ENCODE measurements around the gene SETX.

The SETX gene

DNA sequence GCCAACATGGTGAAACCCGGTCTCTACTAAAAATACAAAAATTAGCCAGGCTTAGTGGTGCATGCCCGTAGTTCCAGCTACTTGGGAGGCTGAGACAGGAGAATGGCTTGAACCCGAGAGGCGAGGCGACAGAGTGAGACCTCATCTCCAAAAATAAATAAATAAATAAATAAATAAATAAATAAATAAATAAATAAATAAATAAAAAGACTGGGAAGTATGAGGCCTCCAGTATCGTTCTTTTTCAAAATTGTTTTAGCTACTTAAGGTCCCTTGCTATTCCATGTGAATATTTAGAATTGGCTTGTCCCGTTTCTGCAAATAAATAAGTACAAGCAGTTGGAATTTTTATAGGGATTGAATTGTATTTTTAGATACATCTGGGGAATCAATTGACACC is 3.0 kb upstream of the SETX start:
- DNase-seq (ENCODE audit: low spot score): no peak

DNA sequence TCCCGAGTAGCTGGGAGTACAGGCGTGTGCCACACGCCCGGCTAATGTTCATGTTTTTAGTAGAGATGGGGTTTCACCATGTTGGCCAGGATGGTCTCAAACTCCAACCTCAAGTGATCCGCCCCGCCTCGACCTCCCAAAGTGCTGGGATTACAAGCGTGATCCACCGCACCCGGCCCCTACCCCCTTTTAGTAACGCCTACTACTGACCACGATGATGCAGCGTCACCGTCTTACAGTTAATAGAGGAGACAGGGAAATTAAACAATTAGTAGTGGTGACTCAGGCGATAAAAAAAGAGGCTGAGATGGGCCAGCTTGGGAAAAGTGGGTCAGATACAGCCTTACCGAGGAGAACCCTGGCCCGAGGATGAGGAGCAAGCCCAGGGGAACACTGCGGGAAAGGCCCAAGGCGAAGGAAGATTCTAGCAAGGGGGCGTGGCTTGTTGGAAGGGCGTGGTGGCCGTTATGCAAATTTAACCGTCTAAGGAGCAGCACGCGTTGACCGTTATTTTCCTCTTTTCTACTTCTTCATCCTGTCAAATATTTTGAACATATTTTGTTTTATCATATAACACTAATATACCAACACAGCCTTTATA is 1.6 kb upstream of the SETX start:
- no peak for DNase-seq (ENCODE audit: low spot score)

DNA sequence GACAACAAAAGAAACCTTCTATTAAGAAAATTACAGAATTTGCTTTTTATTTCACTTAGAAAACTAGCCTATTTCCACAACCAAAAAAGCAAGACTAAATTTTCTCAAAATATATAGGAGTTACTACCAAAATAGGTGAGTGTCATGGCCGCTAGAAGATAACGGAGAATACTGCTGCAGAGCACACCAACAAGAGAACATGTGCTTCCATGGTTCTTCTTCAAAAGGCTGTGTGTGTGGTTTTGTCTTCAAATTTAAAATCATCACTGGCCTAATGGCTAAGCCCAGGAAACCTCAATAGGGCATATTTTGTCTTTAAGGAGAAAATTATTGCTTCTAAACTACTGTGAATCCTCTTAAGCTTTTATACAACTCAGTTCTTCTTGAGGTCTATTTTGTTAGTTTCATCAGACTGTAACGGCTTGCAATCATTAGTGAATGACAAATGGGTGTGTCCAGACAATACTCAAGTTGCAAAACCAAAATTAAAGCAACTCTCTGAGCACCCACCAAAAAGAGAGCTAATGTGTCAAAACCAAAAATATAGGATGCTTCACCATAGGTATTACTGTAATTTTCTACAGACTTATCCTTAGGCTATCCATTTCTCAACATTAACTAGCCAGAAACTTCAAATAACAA is 3.3 kb downstream of the SETX start:
- no peak for DNase-seq (ENCODE audit: low spot score)

DNA sequence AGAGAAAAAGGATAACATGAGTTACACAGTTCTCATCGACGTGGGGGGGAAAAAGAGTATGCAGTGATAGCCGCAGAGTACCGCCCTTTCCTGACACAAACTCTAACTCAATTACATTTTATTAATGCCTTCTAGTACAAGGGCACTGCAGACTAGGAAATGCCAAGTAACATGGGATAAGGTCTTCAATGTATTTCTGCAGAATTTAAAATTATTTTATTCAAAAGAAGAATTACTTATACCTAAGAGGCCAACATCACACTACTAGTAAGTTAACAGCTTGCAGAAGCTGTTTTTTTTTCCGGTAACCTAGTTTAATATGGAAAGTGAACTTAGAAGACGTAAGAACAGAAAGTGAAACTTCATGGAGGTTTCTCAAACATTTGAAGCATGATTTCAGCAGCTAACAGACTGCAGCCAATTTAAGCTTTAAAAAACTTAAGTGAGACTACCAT is 3.9 kb downstream of the SETX start:
- DNase-seq (ENCODE audit: low spot score): peak; percentile 13

DNA sequence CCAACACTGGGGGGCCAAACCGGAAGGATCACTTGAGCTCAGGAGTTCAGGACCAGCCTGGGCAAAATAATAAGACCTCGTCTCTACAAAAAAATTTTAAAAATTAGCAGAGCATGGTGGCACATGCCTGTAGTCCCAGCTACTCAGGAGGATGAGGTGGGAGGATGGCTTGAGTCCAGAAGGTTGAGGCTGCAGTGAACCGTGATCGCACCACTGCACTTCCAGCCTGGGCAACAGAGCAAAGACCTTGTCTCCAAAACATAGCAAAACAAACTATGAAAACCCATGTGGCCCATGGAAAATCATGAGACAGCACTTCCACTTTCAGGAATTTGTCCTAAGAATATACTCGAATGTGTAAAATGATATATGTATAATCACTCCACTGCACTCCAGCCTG is 6.1 kb downstream of the SETX start:
- peak; percentile 78 for DNase-seq (ENCODE audit: low spot score)

DNA sequence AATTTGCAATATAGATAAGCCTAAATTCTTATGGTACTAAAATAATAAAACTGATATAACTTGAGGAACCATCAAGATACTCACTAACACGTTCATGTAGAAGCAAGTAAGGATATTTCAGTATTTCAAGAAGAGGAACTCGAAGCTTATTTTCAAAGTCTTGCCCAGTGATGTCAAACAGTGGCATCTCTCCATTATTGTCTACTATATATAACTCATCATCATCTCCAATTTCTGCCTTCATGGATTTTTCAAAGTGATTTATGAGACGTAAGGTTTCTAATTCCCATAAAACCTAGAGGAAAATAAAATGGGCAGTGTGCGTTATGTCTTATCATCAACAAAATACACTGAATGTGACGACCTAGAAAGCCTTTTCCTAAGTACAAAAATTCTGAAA is 8.6 kb downstream of the SETX start:
- DNase-seq (ENCODE audit: low spot score): no peak

DNA sequence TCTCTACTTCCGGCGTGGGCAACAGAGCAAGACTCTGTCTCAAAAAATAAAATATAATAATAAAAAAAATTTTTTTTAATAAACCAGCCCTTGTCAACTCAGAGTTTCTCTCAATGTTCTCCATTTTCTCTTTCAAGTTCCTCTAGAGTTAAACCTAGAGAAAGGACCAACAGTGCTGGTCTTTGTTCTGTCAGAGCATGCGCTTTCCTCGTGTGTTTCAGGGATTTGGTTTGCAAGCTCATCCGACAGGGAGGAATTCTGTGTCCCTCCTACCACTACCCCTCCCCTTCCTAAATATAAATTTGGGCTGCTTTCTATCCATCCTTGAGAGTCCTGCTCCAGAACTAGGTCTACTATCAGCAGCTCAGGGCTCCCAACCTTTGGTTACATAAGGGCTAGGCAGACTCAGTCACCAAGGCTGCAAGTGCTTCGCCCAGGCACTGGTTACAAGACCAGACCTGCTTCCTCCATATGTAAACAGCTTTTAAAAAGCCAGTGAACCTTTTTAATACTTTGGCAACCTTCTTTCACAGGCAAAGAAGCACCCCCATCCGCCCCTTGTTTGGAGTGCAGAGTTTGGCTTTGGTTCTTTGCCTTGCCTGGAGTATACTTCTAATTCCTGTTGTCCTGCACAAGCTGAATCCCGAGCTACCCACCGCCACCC is 13.5 kb downstream of the SETX start:
- DNase-seq (ENCODE audit: low spot score): no peak

DNA sequence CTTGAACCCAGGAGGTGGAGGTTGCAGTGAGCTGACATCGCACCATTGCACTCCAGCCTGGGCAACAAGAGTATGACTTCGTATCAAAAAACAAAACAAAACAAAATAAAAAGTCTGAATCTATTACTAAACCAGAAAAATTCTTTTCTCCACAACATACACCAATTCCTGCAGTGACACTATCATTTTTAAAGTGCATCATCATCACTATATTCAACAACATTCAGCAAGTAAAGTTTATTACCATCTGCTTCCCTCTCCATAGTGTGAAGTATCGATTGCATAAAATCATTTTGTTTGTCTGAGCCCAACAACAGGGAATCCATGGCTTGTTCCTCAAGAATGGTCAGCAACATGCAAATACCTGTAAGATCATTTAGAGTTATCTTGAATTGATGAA is 20.4 kb downstream of the SETX start:
- no peak for DNase-seq (ENCODE audit: low spot score)

DNA sequence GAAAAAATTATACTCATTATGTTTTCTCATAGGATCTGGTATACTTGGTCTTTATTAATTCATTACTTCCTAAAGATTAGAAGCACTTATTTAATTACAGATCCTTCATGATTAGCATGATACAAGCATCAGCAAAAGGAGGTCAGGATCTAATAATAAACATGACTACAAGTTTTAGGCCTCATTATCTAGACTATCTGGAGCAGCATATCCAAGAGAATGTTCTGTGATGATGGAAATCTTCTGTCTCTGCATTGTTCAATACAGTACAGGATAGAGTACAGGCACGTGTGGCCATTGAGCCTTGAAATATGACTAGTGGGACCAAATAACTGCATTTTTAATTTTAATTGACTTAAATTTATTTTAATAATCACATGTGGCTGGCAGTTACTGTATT is 21.2 kb downstream of the SETX start:
- DNase-seq (ENCODE audit: low spot score): no peak

DNA sequence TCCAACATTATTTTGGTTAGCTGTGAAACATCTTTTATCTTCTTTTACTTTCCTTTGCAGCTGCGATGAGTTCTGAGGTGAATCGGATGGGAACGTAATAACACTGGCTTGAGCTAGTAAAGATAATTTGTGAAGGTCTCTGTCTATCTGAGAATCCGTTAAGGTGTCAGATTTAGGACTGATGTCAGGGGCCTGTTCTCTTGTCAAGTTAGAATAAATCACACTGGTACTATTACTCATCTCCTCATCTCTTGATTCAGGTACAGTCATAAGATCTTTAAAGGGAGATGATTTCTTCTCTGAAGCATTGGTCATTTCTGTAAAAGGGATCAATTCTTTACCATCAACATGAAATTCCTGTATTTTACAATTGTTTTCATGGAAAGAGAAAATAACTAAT is 26.2 kb downstream of the SETX start:
- DNase-seq (ENCODE audit: low spot score): no peak

DNA sequence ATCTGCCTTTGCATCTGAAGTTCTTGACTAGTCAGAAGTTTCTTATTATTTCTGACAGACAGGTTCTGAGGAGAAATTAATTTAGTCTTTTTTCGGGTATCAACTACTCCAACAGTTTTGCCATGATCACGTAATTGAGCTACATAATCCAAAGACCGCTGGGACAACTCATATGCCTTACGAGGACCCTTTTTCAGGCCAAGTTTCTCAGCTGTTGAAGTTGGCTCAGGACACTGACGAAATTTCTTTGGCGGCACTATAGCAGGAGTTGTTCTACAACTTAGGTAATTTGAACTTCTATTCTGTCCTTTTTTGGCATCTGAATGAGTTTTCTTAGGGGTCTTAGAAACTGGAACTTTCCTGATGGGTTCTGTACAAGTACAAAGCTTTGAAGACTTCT is 27.2 kb downstream of the SETX start:
- DNase-seq (ENCODE audit: low spot score): no peak

DNA sequence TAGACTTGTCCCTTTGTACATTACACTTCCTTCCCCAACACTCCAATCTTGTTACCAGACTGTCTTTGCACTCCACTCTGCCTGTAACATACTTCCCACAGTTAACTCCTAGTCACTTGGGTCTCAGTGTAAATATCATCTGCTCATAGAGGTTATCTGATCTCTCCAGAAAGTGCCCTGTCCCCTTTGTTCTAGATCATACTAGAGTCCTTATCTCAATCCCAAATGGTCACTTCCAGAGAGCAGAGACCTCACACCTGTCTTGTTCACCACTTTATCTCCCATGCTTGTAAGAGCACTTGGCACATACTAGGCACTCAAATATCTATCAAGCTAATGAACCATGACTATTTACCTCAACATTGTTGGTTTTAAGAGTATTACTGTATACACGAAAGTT is 30.4 kb downstream of the SETX start:
- no peak for DNase-seq (ENCODE audit: low spot score)

DNA sequence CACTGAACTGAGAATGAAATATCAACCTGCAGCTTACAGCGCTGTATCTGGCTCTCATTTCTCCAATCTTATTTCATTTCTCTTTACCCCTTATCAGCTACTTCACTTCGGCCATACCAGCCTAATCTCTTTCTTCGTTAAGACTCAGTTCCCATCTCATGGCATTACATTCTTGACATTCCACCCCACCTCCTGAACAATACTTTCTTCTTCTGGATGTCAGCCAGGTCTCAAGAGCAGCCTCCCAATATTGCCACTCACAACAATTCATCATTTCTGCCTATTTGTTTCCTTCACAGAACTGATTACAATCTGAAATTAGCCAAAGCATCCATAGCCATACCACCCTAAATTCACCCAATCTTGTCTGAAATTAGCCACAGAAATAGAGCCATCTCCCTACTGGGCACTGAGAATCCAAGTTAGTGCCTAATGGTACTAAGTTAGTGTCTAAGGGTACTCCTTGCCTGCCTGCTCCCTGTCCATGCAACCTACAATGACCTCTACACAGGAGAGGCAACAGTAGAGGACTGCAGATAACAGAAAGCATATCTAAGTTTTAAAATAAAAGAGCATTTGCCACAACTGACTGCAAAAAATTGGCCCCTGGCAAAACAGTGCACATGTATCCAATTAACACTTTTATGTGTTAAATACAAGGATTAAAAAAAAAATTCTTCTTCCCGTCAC is 35.2 kb downstream of the SETX start:
- peak; percentile 32 for DNase-seq (ENCODE audit: low spot score)

DNA sequence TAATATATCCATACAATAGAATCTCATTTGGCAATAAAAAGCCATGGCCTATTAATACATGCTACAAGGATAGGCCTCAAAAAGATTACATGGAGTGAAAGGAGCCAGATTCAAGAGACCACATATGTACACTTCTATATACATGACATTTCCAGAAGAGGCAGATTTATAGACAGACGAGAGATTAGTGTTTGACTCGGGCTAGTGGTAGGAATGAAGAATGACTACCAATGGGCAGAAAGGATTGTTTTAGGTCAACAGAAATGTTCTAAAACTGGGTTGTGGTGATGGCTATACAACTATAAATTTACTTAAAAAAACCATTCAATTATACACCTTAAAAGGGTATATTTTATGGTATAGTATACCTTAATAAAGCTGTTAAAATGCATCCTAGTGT is 41.9 kb downstream of the SETX start:
- DNase-seq (ENCODE audit: low spot score): no peak

DNA sequence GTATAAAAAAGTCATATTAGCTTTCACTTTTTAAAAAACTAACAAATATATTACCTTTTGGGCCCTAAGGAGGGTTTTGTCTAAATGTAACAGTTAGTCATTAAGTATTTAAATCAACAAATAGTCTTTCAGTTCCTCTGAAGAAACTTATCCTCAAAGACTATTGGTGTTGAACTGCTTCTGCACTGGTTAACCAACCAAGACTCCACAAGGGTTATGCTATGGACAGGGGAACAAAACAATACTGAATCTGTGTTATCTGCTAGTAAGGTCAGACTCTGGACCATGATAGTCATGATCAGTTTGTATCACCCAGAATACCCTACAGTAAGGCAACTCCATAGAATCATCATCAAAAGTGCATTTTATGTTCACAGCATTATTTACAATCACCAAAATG is 42.4 kb downstream of the SETX start:
- DNase-seq (ENCODE audit: low spot score): no peak

DNA sequence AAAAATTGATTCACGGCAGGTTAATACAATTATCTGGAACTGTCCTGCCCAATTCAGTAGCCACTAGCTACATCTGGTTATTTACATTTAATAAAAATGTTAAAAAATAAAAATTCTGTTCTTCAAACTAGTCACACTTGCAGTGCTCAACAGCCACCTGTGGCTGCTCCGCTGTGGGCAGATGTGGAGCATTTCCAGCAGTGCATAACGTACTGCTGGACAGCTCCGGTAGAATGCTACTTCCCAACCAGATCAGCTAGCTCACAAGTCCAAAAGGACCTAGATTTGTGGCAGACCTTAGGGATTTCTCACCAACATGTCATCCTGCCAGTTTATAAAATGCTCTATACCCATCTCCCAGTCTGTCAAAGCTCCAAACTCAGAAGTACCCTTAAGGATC is 42.8 kb downstream of the SETX start:
- DNase-seq (ENCODE audit: low spot score): no peak

DNA sequence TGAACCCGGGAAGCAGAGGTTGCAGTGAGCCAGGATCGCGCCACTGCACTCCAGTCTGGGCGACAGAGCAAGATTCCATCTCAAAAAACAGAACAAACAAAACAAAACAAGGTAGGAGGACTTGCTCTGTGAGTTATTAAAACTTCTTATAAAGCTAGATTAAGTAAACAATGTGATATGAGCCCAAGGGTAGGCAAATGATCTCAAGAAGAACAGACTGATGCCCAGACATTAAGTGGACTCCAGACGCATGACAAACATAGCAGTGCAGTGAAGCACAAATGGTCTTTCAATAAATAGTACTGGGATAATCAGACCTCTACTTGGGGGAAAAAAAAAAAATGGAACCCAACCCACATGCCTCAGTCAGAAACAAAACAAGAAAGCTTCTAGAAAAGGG is 45.7 kb downstream of the SETX start:
- DNase-seq (ENCODE audit: low spot score): peak; percentile 7

DNA sequence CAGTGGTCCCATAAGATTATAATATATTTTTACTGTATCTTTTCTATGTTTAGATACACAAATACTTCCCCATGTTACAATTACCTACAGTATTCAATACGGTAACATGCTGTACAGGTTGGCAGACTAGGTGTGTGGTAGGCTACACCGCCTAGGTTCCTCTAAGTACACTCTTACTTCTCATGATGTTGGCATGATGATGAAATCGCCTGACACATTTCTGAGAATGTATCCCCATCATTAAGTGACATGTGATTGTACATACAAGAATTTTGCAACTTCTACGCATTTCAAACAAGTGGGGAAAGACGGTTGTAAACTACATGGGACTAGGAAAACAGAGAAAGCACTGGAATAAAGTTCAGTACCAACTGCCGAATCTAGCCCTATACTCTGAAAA is 53.3 kb downstream of the SETX start:
- DNase-seq (ENCODE audit: low spot score): no peak

DNA sequence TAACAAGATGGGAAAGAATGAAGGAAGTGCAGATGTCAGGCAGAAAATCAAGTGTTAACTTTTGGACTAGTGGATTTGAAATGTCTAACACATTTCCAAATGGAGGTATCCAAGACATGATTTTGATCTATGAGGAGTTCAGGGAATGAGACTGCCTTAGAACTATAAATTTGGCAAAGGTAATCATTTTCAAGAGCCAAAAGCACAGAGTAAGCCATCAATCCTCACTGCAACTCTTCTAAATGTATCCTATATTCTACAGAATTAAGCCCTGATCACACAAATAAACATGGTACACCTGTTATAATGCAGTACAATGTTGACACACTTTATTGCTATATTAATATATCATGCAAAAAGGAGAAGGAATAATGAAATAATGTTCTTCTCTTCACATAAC is 55.6 kb downstream of the SETX start:
- no peak for DNase-seq (ENCODE audit: low spot score)

DNA sequence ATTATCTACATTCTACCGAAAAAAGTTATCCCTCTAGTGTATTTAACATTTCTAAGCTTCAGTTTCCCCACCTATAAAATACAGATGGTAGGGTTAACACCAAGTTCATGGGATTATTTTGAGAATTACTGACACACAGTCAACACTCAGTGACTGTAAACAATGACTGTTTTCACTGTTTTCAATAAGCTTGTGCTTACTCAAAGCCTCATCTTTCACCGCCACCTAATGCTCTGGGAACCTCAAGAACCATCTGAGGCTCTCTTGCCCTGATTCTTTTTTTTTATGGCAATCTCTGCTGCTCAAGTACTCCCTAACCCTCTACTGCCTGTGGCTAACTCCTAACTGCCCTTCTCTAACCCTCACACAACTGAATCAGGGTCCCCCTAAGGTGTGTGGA is 59.6 kb downstream of the SETX start:
- DNase-seq (ENCODE audit: low spot score): no peak

DNA sequence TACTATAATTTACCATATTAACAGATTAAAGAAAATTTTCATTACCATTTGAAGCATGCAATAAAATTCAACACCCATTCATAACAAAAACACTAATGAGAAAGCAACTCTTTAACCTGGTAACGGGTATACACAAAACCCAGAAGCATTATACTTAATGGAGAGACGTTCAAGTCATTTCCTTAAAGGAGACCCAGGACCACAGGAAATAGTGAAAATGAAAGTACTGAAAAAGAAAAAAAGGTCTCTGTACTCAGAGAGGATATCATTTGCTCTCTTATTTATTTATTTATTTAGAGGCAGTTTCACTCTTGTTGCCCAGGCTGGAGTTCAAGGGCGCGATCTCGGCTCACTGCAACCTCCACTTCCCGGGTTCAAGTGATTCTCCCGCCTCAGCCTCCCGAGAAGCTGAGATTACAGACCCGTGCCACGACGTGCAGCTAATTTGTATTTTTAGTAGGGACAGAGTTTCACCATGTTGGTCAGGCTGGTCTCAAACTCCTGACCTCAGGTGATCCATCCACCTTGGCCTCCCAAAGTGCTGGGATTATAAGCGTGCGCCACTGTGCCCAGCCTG is 61.6 kb downstream of the SETX start:
- no peak for DNase-seq (ENCODE audit: low spot score)

DNA sequence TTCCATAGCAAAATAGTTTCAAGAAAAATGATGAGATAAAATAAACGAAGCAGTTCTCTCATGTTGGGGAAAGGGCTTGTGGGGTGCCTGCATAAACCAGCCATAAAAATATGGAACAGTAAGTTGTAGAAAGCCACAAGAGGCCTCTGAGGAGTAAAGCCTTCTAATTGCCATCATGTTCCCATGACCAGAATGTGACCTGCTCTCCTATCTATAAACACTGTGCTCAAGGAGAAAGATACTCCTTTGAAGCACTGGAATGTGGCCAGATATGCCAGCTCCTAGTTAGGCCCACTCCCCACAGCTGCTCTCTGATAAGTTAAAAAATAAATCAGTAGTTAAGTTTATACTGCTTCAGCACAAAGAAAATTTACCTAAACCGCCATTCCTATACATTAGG is 65.8 kb downstream of the SETX start:
- DNase-seq (ENCODE audit: low spot score): no peak

DNA sequence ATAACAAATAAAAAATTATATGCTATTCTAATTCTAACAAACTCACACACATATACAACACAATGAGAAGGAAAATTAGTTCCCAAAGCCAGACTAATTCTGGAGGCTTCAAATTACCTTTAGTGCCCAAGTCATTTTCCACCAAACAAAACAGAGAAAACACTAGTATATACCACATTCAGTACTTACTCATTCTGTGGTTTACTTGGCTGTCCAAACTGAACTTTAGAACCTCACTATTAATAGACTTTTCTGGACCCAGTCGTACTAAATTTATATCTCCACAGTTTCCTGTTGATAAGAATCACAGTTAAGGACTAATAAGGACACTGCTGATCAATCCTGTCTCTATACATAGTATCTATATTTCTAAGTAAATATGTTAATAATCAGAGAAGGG is 66.4 kb downstream of the SETX start:
- no peak for DNase-seq (ENCODE audit: low spot score)
